M059J (cell line): Measurements from ENCODE around the gene AUTS2. TPM values are rescaled to one million over a fixed set of nuclear protein-coding genes. Genes with fewer than 3 reads are reported as not detected.
A peak's percentile ranks its signal among the peaks of the same experiment; 100 is the strongest.
"Not testable (repeated sequence)": the region's sequence is repeated elsewhere in the genome, so short reads cannot be mapped to it uniquely, and the experiment has no call there.

ENCODE experiments used
- DNase-seq: peaks from one replicate; pipeline ENCODE4 v3.0.0-alpha.2; 2012; ENCODE audit warnings: low read depth
- total RNA-seq: library from RNA; depleted of rRNA; stranded (reverse); fragments of >200 nt; shearing (Covaris generic); gene quantifications from 2 replicates; pipeline ENCODE4 v1.2.3, GENCODE V29; 2014

The AUTS2 gene
- total RNA-seq, 1 experiment from 2014 or later: 6.9 TPM

GRCh38 chr7:70622936-70623335 is 1024.7 kb downstream of the AUTS2 start:
- no peak for DNase-seq

- no peak for DNase-seq
These were observed 1026.3 kb downstream of the AUTS2 start for GRCh38 chr7:70624500-70625103.

GRCh38 chr7:70627461-70627860 is 1029.2 kb downstream of the AUTS2 start:
- DNase-seq: no peak

GRCh38 chr7:70630440-70630817 is 1032.2 kb downstream of the AUTS2 start:
- DNase-seq: no peak

GRCh38 chr7:70630818-70631457 is 1032.7 kb downstream of the AUTS2 start:
- no peak for DNase-seq

- no peak for DNase-seq
These were observed 1033.4 kb downstream of the AUTS2 start for GRCh38 chr7:70631718-70632117.

- DNase-seq: no peak
These were observed 1034.1 kb downstream of the AUTS2 start for GRCh38 chr7:70632400-70632799.

- DNase-seq: no peak
These were observed 1035.8 kb downstream of the AUTS2 start for GRCh38 chr7:70634071-70634470.

GRCh38 chr7:70634610-70635068 is 1036.4 kb downstream of the AUTS2 start:
- DNase-seq: peak; percentile 88

GRCh38 chr7:70635633-70636032 is 1037.4 kb downstream of the AUTS2 start:
- no peak for DNase-seq

- no peak for DNase-seq
These were observed 1037.9 kb downstream of the AUTS2 start for GRCh38 chr7:70636169-70636568.

- no peak for DNase-seq
These were observed 1039.5 kb downstream of the AUTS2 start for GRCh38 chr7:70637726-70638125.

- no peak for DNase-seq
These were observed 1040.2 kb downstream of the AUTS2 start for GRCh38 chr7:70638158-70639107.

GRCh38 chr7:70640266-70640833 is 1042.1 kb downstream of the AUTS2 start:
- peak; percentile 71 for DNase-seq

- no peak for DNase-seq
These were observed 1043.6 kb downstream of the AUTS2 start for GRCh38 chr7:70641882-70642281.

GRCh38 chr7:70645279-70645678 is 1047.0 kb downstream of the AUTS2 start:
- DNase-seq: no peak

- no peak for DNase-seq
These were observed 1047.6 kb downstream of the AUTS2 start for GRCh38 chr7:70645876-70646351.

- no peak for DNase-seq
These were observed 1048.4 kb downstream of the AUTS2 start for GRCh38 chr7:70646536-70647248.

GRCh38 chr7:70647801-70648498 is 1049.7 kb downstream of the AUTS2 start:
- peak; percentile 87 for DNase-seq

GRCh38 chr7:70648499-70648861 is 1050.2 kb downstream of the AUTS2 start:
- DNase-seq: not testable (repeated sequence)

- no peak for DNase-seq
These were observed 1051.0 kb downstream of the AUTS2 start for GRCh38 chr7:70649323-70649722.
